DLD1 (cell line): ENCODE data around the gene CYTH4.
"Not testable (repeated sequence)": the region's sequence is repeated elsewhere in the genome, so short reads cannot be mapped to it uniquely, and the experiment has no call there.

Experiments
- in situ Hi-C: cut with HindIII; loops from 2 replicates; pipeline ENCODE4 v1.10.0; 2017; ENCODE audit warnings: low sequenced_read_pairs

The CYTH4 gene, protein sequence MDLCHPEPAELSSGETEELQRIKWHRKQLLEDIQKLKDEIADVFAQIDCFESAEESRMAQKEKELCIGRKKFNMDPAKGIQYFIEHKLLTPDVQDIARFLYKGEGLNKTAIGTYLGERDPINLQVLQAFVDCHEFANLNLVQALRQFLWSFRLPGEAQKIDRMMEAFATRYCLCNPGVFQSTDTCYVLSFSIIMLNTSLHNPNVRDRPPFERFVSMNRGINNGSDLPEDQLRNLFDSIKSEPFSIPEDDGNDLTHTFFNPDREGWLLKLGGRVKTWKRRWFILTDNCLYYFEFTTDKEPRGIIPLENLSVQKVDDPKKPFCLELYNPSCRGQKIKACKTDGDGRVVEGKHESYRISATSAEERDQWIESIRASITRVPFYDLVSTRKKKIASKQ

DNA sequence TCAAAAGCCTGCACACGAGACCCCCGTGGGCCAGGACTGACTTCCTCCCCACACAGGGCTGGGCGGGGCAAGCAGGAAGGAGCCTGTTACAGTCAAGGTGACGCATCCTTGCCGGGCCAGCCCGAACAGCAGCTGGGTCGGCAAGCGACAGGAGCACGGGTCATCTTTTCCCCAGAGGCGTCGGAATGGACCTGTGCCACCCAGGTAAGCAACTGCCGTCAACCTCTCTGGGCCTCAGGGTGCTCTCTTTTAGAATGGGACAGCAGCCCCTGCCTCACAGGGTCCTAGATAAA, at the start of gene CYTH4:
TSS of gene CYTH4 (plus strand) at position 124 of the 293 bp plus-strand sequence. CDS start at position 186, 62 bp downstream.
- in situ Hi-C loops, result no loop called here

DNA sequence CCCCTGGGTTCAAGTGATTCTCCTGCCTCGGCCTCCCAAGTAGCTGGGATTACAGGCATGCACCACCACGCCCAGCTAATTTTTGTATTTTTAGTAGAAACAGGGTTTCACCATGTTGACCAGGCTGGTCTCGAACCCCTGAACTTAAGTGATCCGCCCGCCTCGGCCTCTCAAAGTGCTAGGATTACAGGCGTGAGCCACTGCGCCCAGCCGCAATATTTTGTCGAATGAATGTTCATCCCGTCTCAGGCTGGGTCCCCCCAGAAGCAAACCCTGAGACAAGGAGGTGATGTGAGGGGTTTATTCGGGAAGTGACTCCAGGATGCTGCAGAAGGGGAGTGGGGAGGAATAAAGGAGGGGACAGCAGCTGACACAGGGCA, 48.9 kb upstream of the CYTH4 start:
- in situ Hi-C loops, result not testable (repeated sequence)

DNA sequence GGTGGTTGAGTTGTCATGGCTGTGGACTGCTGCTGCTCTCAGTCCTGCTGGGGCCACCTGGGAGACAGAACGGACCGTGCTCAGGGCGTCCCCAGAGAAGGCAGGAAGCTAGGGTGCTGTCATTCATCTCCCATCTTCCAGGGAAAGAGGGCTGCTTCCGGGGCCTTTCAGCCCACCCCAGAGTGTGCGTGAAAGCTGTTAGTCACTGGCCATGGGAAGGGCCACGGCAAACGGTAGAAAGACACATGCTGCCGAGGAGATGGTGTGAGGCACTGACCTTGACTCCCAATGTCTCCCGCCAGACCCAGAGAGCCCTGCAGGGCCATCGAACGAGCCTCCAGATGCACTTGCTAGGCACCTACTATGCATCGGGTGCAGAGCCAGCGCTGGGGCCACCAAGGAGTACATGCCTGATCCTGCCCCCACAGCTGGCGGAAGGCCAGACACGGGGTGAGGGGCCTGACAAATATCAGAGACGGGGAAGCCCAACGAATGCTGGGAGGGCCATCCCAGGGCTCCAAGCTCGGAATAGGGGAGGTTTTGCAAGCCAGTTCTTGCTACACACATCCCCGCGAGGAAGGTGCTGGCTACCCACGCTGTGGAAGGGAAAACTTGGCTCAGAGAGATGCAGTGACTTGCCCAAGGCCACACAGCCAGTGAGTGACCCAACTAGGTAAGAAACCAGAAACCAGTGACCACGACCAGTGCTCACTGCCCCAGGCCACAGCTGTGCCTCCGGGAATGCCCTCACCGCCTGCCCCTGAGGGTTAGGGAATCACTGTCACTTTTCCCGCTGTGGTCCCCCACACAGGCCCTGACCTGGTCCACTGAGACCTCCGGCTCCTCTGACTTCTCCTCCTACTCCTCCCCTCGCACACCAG, 48.3 kb upstream of the CYTH4 start:
- in situ Hi-C loops, result no loop called here

DNA sequence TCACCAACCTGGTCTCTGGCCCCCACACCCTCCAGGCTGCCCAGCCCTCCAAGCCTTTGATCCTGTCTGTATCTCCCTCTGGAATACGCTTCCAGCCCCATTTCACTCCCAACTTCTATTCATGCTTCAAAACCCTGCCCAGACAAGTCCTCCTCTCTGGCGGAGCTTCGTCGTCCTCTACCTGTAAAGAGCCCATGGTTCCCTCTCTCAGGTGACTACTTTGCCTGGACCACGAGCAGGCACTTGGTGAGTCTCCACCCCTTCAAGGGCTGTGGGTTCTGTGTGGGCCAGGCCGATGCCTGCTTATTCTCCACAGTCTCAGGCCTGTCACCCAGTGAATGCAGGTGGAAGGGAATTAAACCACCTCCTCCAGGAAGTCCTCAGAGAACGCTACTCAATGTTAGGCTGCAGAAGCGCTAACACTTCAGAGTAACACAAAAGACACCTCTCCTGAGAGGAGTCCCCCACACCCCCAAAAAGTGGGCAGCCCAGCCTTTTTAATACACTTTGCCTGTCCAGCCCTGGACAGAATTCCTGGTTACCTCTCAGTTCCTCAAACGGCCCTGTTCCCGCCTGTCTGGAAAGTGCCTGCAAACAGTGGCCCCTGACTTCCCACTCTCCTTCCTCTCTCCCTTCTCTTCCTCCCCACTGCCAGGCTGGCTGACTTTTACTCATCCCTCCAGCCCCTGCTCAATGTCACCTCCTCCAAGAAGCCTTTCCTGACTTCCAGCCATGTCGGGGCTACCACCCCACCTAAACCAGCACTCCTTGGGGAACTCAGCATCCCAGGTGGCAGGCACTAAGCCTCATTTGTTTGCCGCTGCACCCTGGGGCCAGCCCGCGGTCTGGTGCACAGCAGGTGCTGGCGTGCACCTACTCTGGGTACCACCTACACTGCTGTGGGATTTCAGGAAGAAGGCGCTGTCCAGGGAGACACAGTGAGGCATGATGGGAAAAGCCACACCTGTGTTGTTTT, 47.3 kb upstream of the CYTH4 start:
- in situ Hi-C loops, result no loop called here

DNA sequence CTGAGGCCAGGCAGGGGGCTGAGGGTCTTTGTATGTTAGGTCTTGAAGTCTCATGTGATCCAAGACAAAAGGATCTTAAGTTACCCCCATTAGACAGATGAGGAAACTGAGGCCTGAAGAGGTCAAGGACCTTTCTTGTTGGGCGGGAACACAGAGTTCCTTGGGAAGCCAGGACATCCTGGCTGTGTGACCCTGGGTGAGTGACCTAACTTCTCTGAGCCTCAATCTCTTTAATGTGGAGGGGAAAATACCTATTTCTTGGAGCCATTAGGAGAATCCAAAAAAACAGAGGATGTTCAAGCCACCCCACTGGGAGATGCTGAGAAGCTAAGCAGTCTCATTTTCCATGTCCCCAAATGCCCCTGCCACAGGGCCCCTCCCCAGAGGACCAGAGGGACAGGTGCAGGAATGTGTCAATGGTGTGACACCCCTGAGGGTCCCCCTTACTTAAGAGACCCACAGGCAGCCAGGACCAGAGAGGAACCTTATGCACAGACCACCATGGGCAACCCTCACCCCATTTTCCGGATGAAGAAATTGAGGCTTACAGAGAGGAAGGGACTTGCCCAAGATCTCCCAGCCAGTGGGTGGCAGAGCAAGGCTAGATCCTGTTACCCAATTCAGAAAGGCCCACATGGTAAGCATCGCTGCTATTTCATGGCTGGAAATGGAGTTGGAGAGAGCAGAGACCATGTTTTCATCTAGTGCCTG, 46.3 kb upstream of the CYTH4 start:
- in situ Hi-C loops, result no loop called here

DNA sequence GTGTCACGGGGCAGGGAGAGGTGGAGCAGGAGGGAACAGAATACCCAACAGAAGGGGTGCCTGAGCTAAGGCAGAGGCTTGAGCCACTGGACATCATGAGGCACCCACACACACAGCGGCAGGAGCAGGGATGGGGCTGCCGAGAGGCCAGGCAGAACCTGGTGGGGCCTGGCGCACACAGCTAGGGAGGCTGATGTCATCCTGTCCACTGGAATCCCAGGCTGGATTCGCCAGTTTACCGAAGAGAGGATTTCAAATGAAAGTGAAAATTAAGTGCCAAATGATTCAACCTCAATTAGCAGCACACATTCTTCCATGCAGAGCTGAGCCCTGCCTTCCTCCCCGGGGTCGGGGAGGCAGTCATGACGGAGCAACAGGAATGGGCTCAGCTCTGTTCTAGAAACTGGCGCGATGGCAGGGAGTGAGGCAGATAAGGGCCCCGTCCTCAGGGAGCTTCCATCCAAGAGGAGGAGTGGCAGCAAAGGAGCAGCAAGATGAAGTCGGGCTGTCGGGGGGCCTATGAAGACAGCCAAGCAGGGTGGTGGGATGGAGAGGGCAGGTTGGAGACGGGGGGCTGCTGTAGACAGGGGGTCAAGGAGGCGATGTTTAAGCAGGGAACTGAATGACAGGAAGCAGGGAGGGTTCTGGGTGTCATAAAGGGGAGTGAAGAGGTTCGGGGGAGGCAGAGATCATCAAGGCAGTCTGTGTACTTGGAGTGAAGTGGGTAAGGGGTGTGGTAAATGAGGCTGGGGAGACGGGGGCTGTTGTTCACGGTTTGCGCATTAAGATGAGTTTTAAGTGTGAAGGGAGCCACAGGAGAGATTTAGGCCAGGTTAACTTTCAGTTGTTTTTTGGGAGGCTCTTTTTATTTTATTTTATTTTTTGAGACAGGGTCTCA, 44.7 kb upstream of the CYTH4 start:
- in situ Hi-C loops, result no loop called here

DNA sequence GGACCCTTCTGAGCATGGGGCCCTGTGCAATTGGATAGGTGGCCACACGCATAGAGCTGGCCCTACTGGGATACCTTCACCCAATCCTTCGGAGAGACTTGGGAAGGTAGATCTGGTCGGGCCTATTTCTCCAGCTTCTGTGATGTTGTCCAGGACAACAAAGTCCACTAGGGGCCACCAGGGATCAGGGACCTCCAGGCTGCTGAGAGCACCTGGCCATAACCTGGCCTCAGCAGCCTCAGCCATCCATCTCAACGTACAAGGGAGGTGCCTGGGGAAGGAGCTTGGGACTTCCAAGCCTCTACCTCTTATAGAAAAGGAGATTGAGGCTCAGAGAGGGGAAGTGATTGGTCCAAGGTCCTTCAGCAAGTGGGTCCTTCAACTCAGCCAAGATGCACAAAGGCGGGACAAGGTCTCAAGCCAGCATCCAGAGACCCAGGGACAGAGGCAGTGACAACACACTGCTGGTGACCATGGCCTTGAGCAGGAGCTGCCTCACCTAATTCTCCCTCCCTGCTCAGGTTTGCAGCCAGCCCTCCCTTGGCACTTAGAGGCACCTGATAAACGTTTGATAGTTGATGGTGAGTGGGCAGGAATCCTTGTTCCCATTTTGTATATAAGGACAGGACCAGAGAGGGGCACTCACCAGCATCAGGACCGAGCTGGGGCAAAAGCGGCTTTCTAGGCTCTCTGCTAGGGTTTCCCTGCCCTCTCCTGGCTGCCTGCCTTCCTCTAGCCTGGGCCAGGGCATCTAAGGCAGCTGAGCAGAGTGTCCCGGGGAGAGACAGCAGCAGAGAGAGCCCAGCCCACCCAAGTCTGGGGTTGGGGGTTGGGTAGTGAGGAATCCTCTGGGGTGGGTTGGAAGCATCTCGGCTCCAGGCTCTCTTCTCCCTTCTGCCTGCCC, 42.7 kb upstream of the CYTH4 start:
- in situ Hi-C loops, result no loop called here

DNA sequence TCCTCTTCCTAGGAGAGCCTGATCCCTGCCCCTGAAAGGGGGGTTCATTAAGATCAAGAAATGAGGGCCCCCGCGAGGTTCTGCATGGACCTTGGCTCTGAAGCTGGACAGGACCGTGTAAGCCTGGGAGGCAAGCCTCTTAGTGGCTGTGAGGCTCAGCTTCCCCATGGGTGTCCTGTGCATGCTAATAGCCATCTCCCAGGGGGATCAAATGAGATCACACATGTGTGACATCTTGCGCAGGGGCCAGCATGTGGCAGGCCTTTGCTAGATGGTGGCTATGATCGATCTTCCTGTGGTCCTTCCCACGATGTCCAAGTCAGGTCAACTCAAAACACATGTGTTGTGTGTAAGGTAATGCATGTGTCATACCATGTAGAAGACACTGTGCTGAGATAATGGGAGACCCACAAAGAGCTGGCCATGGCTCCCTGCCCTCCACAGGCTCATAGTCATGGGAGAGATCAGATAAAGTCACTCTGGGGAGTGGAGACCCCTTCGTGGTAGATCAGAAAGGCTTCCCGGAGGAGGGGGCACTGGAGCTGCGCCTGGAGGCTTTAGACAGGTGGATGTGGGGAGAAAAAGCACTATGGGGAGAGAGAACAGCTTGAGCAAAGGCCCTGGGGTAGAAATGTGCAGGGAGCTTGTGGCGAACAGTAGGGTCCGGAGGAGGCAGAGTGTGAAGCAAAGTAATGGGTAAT, 41.9 kb upstream of the CYTH4 start:
- in situ Hi-C loops, result no loop called here

DNA sequence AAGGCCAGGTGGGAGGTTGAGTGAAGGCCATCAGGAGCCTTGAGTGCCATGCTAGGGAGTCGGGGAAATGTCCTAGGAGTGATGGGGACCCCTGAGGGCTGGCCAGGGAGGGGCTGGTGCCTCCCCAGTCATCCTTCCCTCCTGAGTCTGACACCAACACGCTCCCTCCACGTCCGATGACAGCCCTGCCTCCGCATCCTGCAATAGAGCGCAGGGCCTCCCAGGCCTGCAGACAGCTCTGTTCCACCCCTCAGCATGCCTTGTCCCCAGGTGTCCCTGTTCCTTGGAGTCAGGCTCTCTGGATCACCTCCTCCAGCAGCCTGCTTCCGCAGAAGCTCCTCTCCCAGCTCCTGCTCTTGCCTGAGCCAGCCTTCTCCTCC, 41.4 kb upstream of the CYTH4 start:
- in situ Hi-C loops, result no loop called here

DNA sequence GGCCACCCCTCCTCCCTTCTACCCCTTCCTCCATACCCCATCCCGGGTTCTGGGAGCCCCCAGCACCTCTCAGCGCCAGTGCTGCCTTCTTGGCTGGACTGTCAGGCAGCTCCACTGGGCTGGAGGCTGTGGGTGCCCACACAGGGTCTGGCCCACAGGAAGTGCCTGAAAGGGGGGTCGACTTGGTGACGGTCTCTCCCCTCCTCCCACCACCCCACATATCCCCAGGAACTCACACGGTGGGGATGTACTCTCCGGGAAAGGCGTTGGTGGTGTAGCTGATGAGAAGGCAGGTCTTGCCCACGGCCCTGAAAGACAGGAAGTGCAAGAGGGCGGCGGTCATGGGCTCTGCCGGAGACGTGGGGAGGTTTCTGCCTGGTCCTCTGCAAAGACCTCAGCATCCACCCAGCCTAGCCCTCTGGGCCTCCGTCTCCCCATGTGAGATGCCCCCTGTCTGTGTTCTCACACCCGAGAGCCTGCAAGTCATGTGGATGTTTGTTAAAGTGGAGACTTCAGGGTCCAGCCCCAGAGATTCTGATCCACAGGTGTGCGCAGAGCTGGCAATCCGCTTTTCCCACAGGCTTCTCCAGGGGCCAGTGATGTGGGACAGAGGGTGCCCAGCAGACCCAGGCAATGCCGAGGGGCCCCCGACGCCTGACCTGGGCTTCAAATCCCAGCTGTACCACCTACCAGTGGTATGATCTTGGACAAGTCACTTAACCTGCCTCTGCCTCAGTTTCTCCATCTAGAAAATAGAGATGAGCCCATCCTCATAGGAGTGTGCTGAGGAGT, 40.8 kb upstream of the CYTH4 start:
- in situ Hi-C loops, result no loop called here

DNA sequence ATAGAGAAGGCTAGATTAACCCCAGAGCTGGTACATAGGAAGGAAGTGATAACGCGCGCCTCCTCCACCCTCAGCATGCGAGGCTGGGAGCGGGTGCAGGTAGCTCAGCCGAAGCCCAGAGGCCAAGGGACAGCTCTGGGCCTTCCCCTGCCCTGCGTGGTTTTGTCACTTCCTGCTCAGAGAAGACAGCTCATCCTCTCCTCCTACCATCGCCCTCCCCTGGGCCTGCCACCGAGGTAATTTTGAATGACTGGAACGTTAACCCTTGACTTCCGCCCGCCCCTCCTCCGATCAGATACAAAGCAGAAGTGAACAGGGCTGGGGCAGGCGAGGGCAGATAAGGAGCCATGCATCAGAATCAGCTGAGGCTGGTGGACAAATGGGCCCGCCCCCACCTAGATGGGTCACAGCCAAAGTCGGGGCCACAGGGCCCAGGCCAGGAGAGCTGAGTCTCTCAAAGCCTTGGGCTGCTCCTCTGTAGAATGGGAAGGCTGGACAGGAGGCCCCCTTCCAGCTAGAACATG, 39.9 kb upstream of the CYTH4 start:
- in situ Hi-C loops, result no loop called here

DNA sequence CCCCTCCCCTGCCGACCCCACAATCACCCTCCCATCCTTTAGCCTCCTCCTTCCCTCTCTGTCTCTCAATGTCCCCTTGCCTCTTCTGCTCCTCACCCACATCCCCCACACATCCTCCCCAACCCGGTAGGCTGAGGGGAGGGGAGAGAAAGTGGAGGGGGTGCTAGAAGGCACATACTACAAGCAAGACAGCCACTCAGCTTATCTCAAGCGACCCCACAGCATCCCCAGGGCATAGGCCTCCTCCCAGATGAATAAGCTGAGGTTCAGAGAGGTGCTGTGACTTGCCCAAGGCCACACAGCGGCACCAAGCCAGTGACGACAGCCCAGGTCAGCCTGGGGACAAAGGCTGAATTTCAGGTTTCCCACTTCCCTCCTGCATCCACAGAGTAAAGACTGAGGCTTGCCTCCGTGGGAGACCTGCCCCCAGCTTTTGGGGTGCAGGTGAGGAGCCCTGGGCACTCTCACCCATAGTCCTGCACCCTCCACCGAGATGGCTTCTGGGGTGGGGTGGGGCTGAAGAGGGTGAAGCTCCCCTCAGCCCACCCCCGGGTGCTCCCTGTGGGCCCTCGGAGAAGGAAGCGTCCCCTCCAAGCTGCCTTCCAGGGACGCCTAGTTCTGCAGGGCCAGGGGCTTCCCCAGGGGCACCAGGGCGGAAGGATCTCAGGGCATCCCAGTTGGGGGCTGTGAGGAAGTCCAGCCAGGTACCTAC, 38.8 kb upstream of the CYTH4 start:
- in situ Hi-C loops, result no loop called here

DNA sequence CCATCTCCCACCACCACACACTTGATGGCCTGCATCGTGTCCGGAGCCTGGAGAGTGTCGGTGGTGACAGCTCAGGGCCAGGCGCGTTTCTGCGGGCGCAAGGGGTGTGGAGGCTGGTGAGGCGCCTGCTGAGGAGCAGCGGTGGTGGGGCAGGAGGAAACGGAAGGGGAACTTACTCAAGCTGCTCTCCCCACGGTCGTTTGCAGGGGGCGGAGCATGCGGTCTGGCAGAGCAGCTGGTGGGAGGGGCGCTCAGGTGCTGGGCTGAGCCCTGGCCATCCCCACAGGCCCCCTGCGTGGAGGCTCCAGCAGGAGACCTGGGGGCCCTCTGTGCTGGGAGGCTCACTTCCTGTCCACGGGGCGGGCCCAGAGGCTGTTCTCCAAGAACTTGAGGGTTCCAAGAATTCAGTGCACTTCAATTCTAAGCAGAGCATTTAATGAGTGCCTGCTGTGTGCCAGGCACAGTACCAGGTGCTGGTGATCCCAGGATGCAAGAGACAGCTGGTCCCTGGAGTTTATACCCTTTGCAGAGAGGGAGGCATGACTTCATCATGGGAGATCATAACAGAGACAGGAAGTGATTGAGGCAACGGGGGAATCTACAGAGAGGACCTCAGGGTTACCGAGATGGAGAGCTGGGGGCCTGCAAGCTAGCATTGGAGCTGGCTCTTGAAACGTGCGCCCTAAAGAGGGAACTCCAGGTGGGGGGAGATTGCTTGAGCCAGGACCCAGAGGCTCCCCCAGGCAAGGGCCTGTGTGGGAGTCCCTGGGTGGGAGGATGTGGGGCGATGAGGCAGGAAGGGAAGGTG, 38.0 kb upstream of the CYTH4 start, which contains the start of gene RAC2:
TSS of gene RAC2 (minus strand) at position 156 of the 808 bp plus-strand sequence. CDS start at position 35, 121 bp downstream.
- in situ Hi-C loops, result no loop called here

DNA sequence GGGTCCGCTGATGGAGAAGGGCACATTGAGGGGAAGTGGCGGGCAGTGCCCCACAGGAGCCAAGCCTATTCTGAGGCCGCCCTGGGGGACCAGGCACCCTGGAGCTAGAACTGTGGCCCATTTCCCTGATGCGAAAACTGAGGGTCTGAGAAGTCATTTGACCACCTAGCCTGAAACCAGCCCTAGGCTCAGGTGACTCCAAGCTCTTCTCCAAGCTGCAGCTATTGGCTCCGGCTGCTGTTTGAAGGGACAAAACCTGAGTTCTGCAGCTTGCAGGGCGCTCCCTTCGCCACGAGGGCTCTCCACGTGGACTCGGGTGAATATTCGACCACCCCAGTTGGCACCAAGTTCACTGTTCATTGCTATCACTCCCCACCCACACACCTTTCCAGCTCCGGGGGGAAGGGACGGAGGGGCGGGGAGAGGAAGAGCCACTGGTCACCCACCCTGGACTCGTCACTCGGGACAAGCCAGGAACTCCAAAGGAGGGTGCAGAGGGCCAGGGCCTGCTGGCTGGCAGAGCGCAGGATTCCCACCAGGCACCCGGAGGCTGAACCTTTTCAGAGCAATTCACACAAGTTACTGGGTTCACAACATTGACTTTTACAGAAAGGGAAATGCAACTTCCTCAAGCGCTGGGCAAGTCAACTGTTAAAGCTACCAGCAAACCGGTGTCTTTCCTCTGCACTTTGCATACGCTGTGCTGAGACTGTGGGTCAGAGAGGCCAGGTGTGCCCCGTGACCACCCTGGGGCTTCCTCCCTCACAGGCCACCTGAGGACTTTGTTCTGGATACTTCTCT, 37.2 kb upstream of the CYTH4 start:
- in situ Hi-C loops, result no loop called here
